KMS-11 (cell line): ENCODE measurements around the gene S100G.

ENCODE experiments used
- H2AFZ ChIP-seq: fragments of 200-600 bp; sonication (generic); 2 replicates; pipeline ENCODE4 v1.6.1; 2016; ENCODE audit warnings: antibody characterized with exemption, mixed run types, low read depth
- H3K27ac ChIP-seq: fragments of 200-600 bp; sonication (generic); 2 replicates; pipeline ENCODE4 v1.6.1; 2016; ENCODE audit warnings: mild to moderate bottlenecking, mixed run types
- H3K27me3 ChIP-seq: fragments of 200-600 bp; sonication (generic); 2 replicates; pipeline ENCODE4 v1.6.1; 2017; ENCODE audit warnings: mild to moderate bottlenecking, low read depth, mixed run types, moderate library complexity; ENCODE audit not compliant: insufficient read depth
- H3K36me3 ChIP-seq: fragments of 200-600 bp; sonication (generic); 2 replicates; pipeline ENCODE4 v1.6.1; 2017; ENCODE audit warnings: mild to moderate bottlenecking, mixed run types; ENCODE audit not compliant: insufficient read depth
- H3K4me1 ChIP-seq: fragments of 200-600 bp; sonication (generic); 2 replicates; pipeline ENCODE4 v1.6.1; 2016; ENCODE audit warnings: mild to moderate bottlenecking, low read depth, mixed run types; ENCODE audit not compliant: poor library complexity, severe bottlenecking
- H3K4me2 ChIP-seq: fragments of 200-600 bp; sonication (generic); 2 replicates; pipeline ENCODE4 v1.7.0; 2016; ENCODE audit warnings: mild to moderate bottlenecking, mixed run types
- H3K4me3 ChIP-seq: fragments of 200-600 bp; sonication (generic); IDR thresholded peaks from 2 replicates; pipeline ENCODE4 v1.6.1; 2017; ENCODE audit warnings: low read depth, low read length, mixed read lengths; ENCODE audit not compliant: insufficient read depth
- H3K79me2 ChIP-seq: fragments of 200-600 bp; sonication (generic); 2 replicates; pipeline ENCODE4 v1.6.1; 2016; ENCODE audit warnings: low read depth, mixed run types; ENCODE audit not compliant: insufficient read depth
- H3K9ac ChIP-seq: fragments of 200-600 bp; sonication (generic); 2 replicates; pipeline ENCODE4 v1.6.1; 2016; ENCODE audit warnings: mild to moderate bottlenecking, mixed run types
- H4K20me1 ChIP-seq: fragments of 200-600 bp; sonication (generic); 2 replicates; pipeline ENCODE4 v1.6.1; 2016; ENCODE audit warnings: mild to moderate bottlenecking, mixed run types; ENCODE audit not compliant: insufficient read depth
- CTCF ChIP-seq: fragments of 200-600 bp; sonication (generic); conservative IDR thresholded peaks from 2 replicates; pipeline ENCODE4 v1.6.1; 2017; ENCODE audit warnings: low read depth, mild to moderate bottlenecking, antibody characterized with exemption, low read length, moderate library complexity, mixed read lengths

The S100G gene

DNA sequence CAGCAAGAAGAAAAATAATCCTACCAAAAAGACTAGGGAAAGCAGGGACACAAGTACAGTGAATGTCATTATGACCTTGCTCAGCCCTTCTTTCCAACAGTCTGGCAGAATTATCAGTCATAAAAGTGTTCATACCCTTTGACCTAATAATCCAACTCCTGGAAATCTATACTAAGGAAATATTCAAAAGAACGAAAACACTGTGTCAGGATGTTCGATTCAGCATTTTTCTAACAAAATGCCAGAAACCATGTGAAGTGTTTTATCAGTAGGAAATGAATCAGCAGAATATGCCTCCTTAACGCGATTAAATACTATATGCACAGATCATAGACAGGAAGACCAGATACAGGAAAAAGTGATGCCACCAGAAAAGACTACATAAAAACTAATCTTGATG, 16.2 kb upstream of the S100G start:
- H4K20me1 ChIP-seq = no peaks in the 10 kb centered on the region
- no peak overlapping the region for H3K4me3 ChIP-seq
- no peak overlapping the region for H3K9ac ChIP-seq
- H3K79me2 ChIP-seq = no peaks in the 10 kb centered on the region
- no peak overlapping the region for H2AFZ ChIP-seq
- H3K27me3 ChIP-seq = no peaks in the 10 kb centered on the region
- no peaks in the 10 kb centered on the region for H3K4me1 ChIP-seq
- no peaks in the 10 kb centered on the region for H3K36me3 ChIP-seq
- H3K4me2 ChIP-seq = no peak overlapping the region
- no peak overlapping the region for H3K27ac ChIP-seq
- TF ChIP-seq CTCF = no peak

DNA sequence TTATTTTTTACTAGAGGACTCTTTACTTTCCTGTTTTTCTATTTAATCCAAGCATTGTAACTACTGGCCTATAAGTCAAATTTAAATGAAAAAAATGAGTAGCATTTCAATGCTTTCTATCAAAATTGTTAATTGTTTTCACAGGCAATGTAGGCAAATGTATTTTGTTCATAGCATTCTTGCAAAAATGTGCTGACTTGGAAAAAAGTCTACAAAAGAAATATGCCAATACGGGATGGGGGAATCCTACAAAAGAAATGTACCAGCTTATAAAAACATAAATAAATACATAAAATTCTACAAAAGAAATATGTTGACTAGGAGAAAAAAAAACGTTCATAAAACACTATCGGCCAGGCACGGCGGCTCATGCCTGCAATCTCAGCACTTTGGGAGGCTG, 14.9 kb upstream of the S100G start:
- H3K36me3 ChIP-seq = no peaks in the 10 kb centered on the region
- no peak overlapping the region for H3K4me2 ChIP-seq
- no peak overlapping the region for H3K27ac ChIP-seq
- TF ChIP-seq CTCF = no peak
- H3K9ac ChIP-seq = no peak overlapping the region
- no peaks in the 10 kb centered on the region for H3K79me2 ChIP-seq
- H2AFZ ChIP-seq = no peak overlapping the region
- no peak overlapping the region for H3K4me3 ChIP-seq
- no peaks in the 10 kb centered on the region for H3K27me3 ChIP-seq
- no peaks in the 10 kb centered on the region for H3K4me1 ChIP-seq
- no peaks in the 10 kb centered on the region for H4K20me1 ChIP-seq

GRCh38 chrX:16635596-16635995, 14.4 kb upstream of the S100G start:
- Histone ChIP-seq H4K20me1 (no peaks in the 10 kb centered on the region), H3K79me2 (no peaks in the 10 kb centered on the region), H3K4me2 (no peak overlapping the region), H3K4me3 (no peak overlapping the region), H3K36me3 (no peaks in the 10 kb centered on the region), H3K4me1 (no peaks in the 10 kb centered on the region), H3K27me3 (no peaks in the 10 kb centered on the region), H3K27ac (no peak overlapping the region), H2AFZ (no peak overlapping the region), H3K9ac (no peak overlapping the region)
- no peak for TF ChIP-seq CTCF

GRCh38 chrX:16638533-16638932, 11.4 kb upstream of the S100G start:
- H4K20me1 ChIP-seq = no peaks in the 10 kb centered on the region
- no peak overlapping the region for H3K9ac ChIP-seq
- H3K4me2 ChIP-seq = no peak overlapping the region
- H3K4me1 ChIP-seq = no peaks in the 10 kb centered on the region
- TF ChIP-seq CTCF = no peak
- no peak overlapping the region for H3K27ac ChIP-seq
- no peak overlapping the region for H3K4me3 ChIP-seq
- H3K36me3 ChIP-seq = no peaks in the 10 kb centered on the region
- H3K27me3 ChIP-seq = no peaks in the 10 kb centered on the region
- no peak overlapping the region for H2AFZ ChIP-seq
- no peaks in the 10 kb centered on the region for H3K79me2 ChIP-seq

- no peak for TF ChIP-seq CTCF
These were observed 10.0 kb upstream of the S100G start for GRCh38 chrX:16639966-16640365.

More at GRCh38 chrX:16639966-16640365, 10.0 kb upstream of the S100G start:
- Histone ChIP-seq H3K27ac (no peak overlapping the region), H3K9ac (no peak overlapping the region), H2AFZ (no peak overlapping the region), H3K36me3 (no peaks in the 10 kb centered on the region), H3K4me2 (no peak overlapping the region), H3K79me2 (no peaks in the 10 kb centered on the region), H3K4me1 (no peaks in the 10 kb centered on the region), H3K4me3 (no peak overlapping the region), H4K20me1 (no peaks in the 10 kb centered on the region), H3K27me3 (no peaks in the 10 kb centered on the region)
